KMS-11 (cell line): Measurements from ENCODE around the gene PTPN1.

Experiments
- H2AFZ ChIP-seq: fragments of 200-600 bp; sonication (generic); 2 replicates; pipeline ENCODE4 v1.6.1; 2016; ENCODE audit warnings: antibody characterized with exemption, mixed run types, low read depth
- H3K27ac ChIP-seq: fragments of 200-600 bp; sonication (generic); 2 replicates; pipeline ENCODE4 v1.6.1; 2016; ENCODE audit warnings: mild to moderate bottlenecking, mixed run types
- H3K27me3 ChIP-seq: fragments of 200-600 bp; sonication (generic); 2 replicates; pipeline ENCODE4 v1.6.1; 2017; ENCODE audit warnings: mild to moderate bottlenecking, low read depth, mixed run types, moderate library complexity; ENCODE audit not compliant: insufficient read depth
- H3K36me3 ChIP-seq: fragments of 200-600 bp; sonication (generic); 2 replicates; pipeline ENCODE4 v1.6.1; 2017; ENCODE audit warnings: mild to moderate bottlenecking, mixed run types; ENCODE audit not compliant: insufficient read depth
- H3K4me1 ChIP-seq: fragments of 200-600 bp; sonication (generic); 2 replicates; pipeline ENCODE4 v1.6.1; 2016; ENCODE audit warnings: mild to moderate bottlenecking, low read depth, mixed run types; ENCODE audit not compliant: poor library complexity, severe bottlenecking
- H3K4me2 ChIP-seq: fragments of 200-600 bp; sonication (generic); 2 replicates; pipeline ENCODE4 v1.7.0; 2016; ENCODE audit warnings: mild to moderate bottlenecking, mixed run types
- H3K4me3 ChIP-seq: fragments of 200-600 bp; sonication (generic); IDR thresholded peaks from 2 replicates; pipeline ENCODE4 v1.6.1; 2017; ENCODE audit warnings: low read depth, low read length, mixed read lengths; ENCODE audit not compliant: insufficient read depth
- H3K79me2 ChIP-seq: fragments of 200-600 bp; sonication (generic); 2 replicates; pipeline ENCODE4 v1.6.1; 2016; ENCODE audit warnings: low read depth, mixed run types; ENCODE audit not compliant: insufficient read depth
- H3K9ac ChIP-seq: fragments of 200-600 bp; sonication (generic); 2 replicates; pipeline ENCODE4 v1.6.1; 2016; ENCODE audit warnings: mild to moderate bottlenecking, mixed run types
- H4K20me1 ChIP-seq: fragments of 200-600 bp; sonication (generic); 2 replicates; pipeline ENCODE4 v1.6.1; 2016; ENCODE audit warnings: mild to moderate bottlenecking, mixed run types; ENCODE audit not compliant: insufficient read depth
- TF ChIP-seq, protein P1 (sequence below): fragments of 200-600 bp; sonication (generic); conservative IDR thresholded peaks from 2 replicates; pipeline ENCODE4 v1.6.1; 2017; ENCODE audit warnings: low read depth, mild to moderate bottlenecking, antibody characterized with exemption, low read length, moderate library complexity, mixed read lengths

The PTPN1 gene

GRCh38 chr20:50583442-50584150, 73.4 kb downstream of the PTPN1 start:
- H2AFZ ChIP-seq = no peak overlapping the region
- TF ChIP-seq, protein P1, sequence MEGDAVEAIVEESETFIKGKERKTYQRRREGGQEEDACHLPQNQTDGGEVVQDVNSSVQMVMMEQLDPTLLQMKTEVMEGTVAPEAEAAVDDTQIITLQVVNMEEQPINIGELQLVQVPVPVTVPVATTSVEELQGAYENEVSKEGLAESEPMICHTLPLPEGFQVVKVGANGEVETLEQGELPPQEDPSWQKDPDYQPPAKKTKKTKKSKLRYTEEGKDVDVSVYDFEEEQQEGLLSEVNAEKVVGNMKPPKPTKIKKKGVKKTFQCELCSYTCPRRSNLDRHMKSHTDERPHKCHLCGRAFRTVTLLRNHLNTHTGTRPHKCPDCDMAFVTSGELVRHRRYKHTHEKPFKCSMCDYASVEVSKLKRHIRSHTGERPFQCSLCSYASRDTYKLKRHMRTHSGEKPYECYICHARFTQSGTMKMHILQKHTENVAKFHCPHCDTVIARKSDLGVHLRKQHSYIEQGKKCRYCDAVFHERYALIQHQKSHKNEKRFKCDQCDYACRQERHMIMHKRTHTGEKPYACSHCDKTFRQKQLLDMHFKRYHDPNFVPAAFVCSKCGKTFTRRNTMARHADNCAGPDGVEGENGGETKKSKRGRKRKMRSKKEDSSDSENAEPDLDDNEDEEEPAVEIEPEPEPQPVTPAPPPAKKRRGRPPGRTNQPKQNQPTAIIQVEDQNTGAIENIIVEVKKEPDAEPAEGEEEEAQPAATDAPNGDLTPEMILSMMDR = no peak
- no peaks in the 10 kb centered on the region for H3K27me3 ChIP-seq
- H4K20me1 ChIP-seq = no peaks in the 10 kb centered on the region
- H3K4me1 ChIP-seq = no peaks in the 10 kb centered on the region
- H3K4me3 ChIP-seq = no peak overlapping the region
- no peaks in the 10 kb centered on the region for H3K79me2 ChIP-seq
- no peaks in the 10 kb centered on the region; the same call in 1 of the 2 replicates for H3K36me3 ChIP-seq
- H3K27ac ChIP-seq = no peak overlapping the region
- no peak overlapping the region for H3K4me2 ChIP-seq
- no peak overlapping the region for H3K9ac ChIP-seq

- Histone ChIP-seq H3K27me3 (no peaks in the 10 kb centered on the region), H3K4me1 (no peaks in the 10 kb centered on the region), H3K4me2 (no peak overlapping the region), H3K79me2 (no peaks in the 10 kb centered on the region), H3K27ac (no peak overlapping the region), H3K4me3 (no peak overlapping the region), H3K9ac (no peak overlapping the region), H2AFZ (no peak overlapping the region), H3K36me3 (no peaks in the 10 kb centered on the region; the same call in 1 of the 2 replicates), H4K20me1 (no peaks in the 10 kb centered on the region)
- TF ChIP-seq, protein P1 = no peak
These were observed 74.5 kb downstream of the PTPN1 start for GRCh38 chr20:50584687-50585086.

DNA sequence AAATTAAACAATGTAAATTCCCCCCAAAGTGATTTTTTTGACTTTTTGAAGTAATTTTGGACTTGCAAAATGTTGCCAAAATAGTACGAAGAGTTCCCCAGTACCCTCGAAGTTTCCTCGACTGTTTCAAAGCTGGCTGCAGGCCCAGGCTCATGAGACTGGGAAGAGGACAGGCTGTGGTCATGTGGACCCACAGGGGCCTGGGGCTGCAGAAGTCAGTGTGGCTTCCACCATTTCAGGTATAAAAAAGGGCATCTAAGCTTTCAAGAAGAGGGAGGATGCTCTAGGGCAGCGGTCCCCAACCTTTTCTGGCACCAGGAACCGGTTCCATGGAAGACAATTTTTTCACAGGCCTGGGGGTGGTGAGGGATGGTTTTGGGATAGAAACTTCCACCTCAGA, 75.0 kb downstream of the PTPN1 start:
- Histone ChIP-seq H3K27me3 (no peaks in the 10 kb centered on the region), H3K27ac (no peak overlapping the region), H3K9ac (no peak overlapping the region), H3K4me3 (no peak overlapping the region), H3K79me2 (no peaks in the 10 kb centered on the region), H4K20me1 (no peaks in the 10 kb centered on the region), H3K36me3 (no peaks in the 10 kb centered on the region), H3K4me2 (no peak overlapping the region), H2AFZ (no peak overlapping the region), H3K4me1 (no peaks in the 10 kb centered on the region)
- TF ChIP-seq, protein P1 = no peak

DNA sequence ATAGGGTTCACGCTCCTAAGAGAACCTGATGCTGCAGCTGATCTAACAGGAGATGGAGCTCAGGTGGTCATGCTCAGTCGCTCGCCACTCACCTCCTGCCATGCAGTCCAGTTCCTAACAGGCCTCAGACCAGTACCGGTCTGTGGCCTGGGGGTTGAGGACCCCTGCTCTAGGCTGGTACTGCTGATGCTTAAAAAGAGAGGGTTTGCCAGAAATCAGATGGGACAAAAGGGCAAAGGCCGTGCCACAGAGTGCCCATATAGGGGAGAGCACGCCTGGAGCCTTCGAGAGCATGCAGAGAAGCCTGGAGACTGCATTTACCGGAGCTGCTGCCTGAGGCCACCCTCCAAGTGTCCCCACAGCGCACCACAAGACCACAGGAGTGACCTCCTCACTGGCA, 75.5 kb downstream of the PTPN1 start:
- Histone ChIP-seq H3K27me3 (no peaks in the 10 kb centered on the region), H3K9ac (no peak overlapping the region), H3K4me2 (no peak overlapping the region), H3K36me3 (no peaks in the 10 kb centered on the region), H2AFZ (no peak overlapping the region), H3K27ac (no peak overlapping the region), H3K79me2 (no peaks in the 10 kb centered on the region), H3K4me1 (no peaks in the 10 kb centered on the region), H3K4me3 (no peak overlapping the region), H4K20me1 (no peaks in the 10 kb centered on the region)
- TF ChIP-seq, protein P1 = no peak
